Measurements from ENCODE around the gene GFRA4. TPM values are rescaled to one million over a fixed set of nuclear protein-coding genes. Genes with fewer than 3 reads are reported as not detected.

The GFRA4 gene
- total RNA-seq, 4 donors from 2014 or later, result not detected

- Histone ChIP-seq H3K4me3 (no peak overlapping the region), H3K27me3 (no peaks in the 10 kb centered on the region), H3K36me3 (no peaks in the 10 kb centered on the region), H3K4me1 (no peaks in the 10 kb centered on the region), H3K9me3 (no peaks in the 10 kb centered on the region), H3K27ac (no peak overlapping the region)
- DNase-seq (no peak), ATAC-seq (no peak)
- no peak for TF ChIP-seq POLR2A (IDR thresholded peaks at IDR 0.05)
- TF ChIP-seq, protein P1, sequence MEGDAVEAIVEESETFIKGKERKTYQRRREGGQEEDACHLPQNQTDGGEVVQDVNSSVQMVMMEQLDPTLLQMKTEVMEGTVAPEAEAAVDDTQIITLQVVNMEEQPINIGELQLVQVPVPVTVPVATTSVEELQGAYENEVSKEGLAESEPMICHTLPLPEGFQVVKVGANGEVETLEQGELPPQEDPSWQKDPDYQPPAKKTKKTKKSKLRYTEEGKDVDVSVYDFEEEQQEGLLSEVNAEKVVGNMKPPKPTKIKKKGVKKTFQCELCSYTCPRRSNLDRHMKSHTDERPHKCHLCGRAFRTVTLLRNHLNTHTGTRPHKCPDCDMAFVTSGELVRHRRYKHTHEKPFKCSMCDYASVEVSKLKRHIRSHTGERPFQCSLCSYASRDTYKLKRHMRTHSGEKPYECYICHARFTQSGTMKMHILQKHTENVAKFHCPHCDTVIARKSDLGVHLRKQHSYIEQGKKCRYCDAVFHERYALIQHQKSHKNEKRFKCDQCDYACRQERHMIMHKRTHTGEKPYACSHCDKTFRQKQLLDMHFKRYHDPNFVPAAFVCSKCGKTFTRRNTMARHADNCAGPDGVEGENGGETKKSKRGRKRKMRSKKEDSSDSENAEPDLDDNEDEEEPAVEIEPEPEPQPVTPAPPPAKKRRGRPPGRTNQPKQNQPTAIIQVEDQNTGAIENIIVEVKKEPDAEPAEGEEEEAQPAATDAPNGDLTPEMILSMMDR (IDR thresholded peaks at IDR 0.05 in 4 of 5, conservative IDR thresholded peaks at IDR 0.05 in 1 of 5), result no peak
- in situ Hi-C loops (cut with MboI; ENCODE audit: low sequenced_read_pairs in 4 of 4) (no loop called here), intact Hi-C loops (cut with DNase I; ENCODE audit: low total_unique reads) (no loop called here)
These were observed 34.5 kb downstream of the GFRA4 start for GRCh38 chr20:3628502-3629314.

GRCh38 chr20:3627476-3627875 is 35.7 kb downstream of the GFRA4 start:
- H3K9me3 ChIP-seq, result no peaks in the 10 kb centered on the region
- TF ChIP-seq, protein P1 (IDR thresholded peaks at IDR 0.05 in 4 of 5, conservative IDR thresholded peaks at IDR 0.05 in 1 of 5), result no peak
- TF ChIP-seq POLR2A (IDR thresholded peaks at IDR 0.05), result no peak
- no peaks in the 10 kb centered on the region for H3K4me1 ChIP-seq
- ATAC-seq, result no peak
- no peaks in the 10 kb centered on the region for H3K36me3 ChIP-seq
- DNase-seq, result no peak
- H3K27ac ChIP-seq, result no peak overlapping the region
- intact Hi-C loops (cut with DNase I; ENCODE audit: low total_unique reads), result no loop called here
- in situ Hi-C loops (cut with MboI; ENCODE audit: low sequenced_read_pairs in 4 of 4), result no loop called here
- no peaks in the 10 kb centered on the region for H3K27me3 ChIP-seq
- no peak overlapping the region for H3K4me3 ChIP-seq

- H3K4me1 ChIP-seq, result no peaks in the 10 kb centered on the region
- no peaks in the 10 kb centered on the region for H3K9me3 ChIP-seq
- H3K27ac ChIP-seq, result no peak overlapping the region
- in situ Hi-C loops (cut with MboI; ENCODE audit: low sequenced_read_pairs in 4 of 4) (no loop called here), intact Hi-C loops (cut with DNase I; ENCODE audit: low total_unique reads) (no loop called here)
- TF ChIP-seq, protein P1 (IDR thresholded peaks at IDR 0.05 in 4 of 5, conservative IDR thresholded peaks at IDR 0.05 in 1 of 5), result no peak
- no peak for TF ChIP-seq POLR2A (IDR thresholded peaks at IDR 0.05)
- H3K27me3 ChIP-seq, result no peaks in the 10 kb centered on the region
- ATAC-seq, result no peak
- H3K36me3 ChIP-seq, result no peaks in the 10 kb centered on the region
- DNase-seq, result no peak
- no peak overlapping the region for H3K4me3 ChIP-seq
These were observed 40.8 kb downstream of the GFRA4 start for GRCh38 chr20:3622406-3622805.

DNA sequence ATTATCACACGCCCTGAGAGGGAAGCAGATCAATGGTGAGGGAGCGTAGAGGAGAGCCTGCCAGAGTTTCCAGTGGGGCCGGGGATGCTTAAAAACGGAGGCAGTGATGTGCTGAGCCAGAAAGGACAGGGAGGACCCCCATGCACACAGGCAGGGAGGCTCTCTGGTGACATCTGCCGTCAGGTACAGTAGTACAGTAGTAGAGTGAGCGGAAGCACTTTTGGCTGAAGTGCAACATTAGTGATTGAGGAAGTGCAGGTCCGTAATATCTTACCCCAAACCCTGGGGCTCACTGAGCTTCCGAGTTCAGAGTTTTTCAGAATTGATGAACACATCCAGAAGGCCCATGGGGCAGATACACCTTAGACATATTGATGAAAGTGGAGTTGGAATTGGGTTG is 42.1 kb downstream of the GFRA4 start:
- Histone ChIP-seq H3K27ac (no peak overlapping the region), H3K4me1 (no peaks in the 10 kb centered on the region), H3K9me3 (no peaks in the 10 kb centered on the region), H3K27me3 (no peaks in the 10 kb centered on the region), H3K36me3 (no peaks in the 10 kb centered on the region), H3K4me3 (no peak overlapping the region)
- TF ChIP-seq, protein P1 (IDR thresholded peaks at IDR 0.05 in 4 of 5, conservative IDR thresholded peaks at IDR 0.05 in 1 of 5), result no peak
- no peak for TF ChIP-seq POLR2A (IDR thresholded peaks at IDR 0.05)
- ATAC-seq (no peak), DNase-seq (no peak)
- intact Hi-C loops (cut with DNase I; ENCODE audit: low total_unique reads) (no loop called here), in situ Hi-C loops (cut with MboI; ENCODE audit: low sequenced_read_pairs in 4 of 4) (no loop called here)
